HG03565 (cell line): Measurements from ENCODE around the gene ADAMTS16.

Source experiments
- ATAC-seq: cut with Tn5 transposase; IDR thresholded peaks from one replicate; pipeline ENCODE4 v1.9.1; 2021; ENCODE audit warnings: mild to moderate bottlenecking, moderate library complexity; ENCODE audit not compliant: unreplicated experiment

The ADAMTS16 gene

DNA sequence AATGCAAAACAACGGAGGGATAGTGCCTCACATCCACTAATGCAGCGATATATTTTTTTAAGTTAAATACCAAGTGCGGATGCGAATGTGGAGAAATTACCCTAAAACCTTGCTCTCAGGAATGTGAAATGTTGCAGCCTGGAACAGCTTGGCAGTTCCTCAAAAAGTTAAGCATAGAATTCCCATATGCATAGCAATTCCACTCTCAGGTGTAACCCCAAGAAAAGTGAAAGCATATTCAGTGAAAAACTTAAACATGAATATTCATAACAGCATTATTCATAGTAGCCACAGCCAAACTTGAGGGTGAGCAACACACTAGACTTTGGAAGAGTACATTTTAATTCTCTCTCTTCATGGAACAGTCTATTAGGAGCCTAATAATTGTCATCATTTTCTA, 199.1 kb downstream of the ADAMTS16 start:
- ATAC-seq, result no peak

DNA sequence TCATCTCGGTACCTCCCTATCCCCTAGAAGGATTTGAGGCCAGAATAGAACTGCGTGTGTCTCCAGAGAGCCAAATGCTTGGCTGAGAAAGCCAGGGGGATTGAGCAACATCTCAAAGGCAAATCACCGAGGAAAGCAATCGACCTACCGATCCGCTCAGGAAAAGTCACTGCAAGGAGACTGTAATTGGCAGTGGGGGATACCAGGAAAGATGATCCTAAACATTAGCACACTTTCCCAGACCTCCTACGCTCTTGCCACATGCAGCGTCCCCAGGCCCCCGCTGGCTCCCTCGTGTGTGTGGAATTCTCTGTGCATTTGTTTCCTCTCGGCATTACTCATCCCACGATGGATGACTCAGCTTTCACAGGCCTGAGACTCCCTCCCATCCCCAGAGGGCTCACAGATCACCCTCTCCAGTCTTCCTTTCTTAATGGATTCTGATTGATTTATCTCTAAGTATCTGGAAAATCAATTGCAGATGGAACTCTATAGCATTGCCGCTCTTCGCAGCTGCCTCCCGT, 200.1 kb downstream of the ADAMTS16 start:
- no peak for ATAC-seq

DNA sequence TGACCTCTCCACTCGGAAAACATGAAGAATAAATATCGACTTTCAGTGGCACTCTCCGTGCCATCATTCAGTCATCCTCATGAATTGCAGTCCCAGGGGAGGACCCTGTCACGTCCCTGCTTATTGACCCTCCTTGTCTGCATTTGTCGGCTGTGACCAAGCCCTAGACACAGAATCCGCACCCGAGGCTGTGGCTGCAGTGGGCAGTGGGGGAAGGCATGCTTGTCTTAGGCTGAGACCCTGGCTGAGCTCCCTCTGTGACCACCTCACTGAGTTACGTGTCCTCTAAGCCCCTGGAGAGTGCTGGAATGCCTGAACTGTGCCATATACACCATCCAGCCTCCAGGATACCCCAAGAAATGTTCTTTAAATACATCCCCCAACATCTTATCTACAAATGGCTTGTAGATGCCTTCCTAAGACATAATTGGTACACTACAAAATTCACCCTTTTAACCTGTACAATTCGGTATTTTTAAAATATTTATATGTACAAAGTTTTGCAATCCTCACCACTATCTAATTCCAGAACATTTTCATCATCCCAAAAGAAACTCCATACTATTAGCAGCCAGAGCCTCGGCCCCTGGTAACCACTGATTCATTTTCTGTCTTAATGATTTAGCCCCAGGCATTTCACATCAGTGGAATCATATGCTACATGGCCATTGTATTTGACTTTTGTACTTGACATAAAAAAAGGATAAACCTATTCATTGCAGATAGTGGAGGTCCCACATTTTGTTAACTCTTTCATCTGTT, 201.6 kb downstream of the ADAMTS16 start:
- ATAC-seq, result no peak

DNA sequence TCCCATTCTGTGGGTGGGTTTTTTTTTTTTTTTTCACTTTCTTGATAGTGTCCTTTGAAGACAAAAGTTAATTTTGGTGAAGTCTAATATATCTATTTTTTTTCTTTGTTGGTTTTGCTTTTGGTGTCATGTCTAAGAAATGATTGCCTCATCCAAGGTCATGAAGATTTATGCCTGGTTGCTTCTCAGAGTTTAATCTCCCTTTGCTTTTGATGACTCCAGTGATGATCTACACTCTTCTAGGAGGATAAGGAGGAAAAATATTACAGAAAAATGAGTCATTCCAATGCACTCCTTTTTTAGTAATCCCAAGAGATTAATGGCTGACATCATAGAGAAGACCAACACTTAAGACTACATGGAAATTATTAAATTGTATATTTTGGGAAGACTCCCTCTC, 202.7 kb downstream of the ADAMTS16 start:
- ATAC-seq, result no peak

DNA sequence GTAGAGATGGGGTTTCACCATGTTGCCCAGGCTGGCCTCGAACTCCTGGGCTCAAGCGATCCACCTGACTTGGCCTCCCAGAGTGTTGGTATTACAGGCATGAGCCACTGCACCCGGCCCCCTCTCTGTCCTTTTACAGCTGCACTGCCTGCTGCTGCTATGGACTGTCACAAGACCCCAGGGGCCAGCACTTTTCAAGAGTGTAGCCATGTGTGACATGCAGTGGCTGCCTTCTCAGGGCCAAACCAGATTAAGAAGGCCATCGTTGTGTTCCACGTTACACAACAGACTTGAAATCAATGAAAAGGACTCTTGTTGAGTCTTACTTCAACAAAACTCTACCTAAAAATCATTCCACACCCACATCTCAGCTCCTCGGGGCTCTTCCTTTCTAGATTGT, 203.4 kb downstream of the ADAMTS16 start:
- no peak for ATAC-seq

DNA sequence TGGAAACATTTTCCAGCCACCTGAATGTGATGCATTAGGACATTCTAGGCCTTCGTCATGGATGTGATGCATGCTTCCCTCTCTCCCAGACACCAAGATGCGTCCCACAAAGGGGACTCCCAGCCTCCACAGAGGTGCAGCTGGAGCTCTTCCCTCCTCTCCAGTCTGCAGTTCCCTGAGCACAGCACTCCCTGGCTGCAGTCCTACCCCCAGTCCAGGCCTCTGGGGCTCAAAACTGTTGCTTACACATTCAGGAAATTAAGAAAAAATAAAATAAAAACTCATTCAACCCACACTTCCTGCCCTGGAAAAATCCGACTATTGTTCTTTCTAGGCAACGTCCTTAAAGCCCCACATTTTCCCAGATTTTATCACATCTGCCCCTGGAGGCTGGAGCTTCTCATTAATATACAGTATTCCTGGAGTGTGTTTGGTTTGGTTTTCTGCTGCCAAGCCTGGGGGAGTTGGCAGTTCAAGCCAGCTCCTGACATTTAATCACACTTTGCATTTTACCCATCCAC, 204.0 kb downstream of the ADAMTS16 start:
- ATAC-seq, result no peak

DNA sequence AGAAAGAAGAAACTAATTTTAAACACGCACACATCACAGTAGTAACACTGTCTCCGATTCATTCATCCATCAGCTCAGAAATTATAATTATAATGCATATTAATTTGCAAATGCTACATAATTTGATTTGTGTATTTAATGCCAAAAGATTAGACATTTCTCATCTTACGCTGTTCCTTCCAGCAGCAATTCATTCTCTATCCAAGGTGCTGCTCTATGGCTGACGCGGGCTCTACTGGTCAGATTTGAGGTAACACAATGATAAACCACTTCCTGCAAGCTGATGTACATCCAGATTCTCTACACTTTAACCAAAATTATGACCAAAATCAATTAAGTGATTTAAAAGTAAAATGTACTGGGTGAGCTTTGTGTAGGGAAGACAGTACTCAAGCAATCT, 204.5 kb downstream of the ADAMTS16 start:
- ATAC-seq, result no peak

DNA sequence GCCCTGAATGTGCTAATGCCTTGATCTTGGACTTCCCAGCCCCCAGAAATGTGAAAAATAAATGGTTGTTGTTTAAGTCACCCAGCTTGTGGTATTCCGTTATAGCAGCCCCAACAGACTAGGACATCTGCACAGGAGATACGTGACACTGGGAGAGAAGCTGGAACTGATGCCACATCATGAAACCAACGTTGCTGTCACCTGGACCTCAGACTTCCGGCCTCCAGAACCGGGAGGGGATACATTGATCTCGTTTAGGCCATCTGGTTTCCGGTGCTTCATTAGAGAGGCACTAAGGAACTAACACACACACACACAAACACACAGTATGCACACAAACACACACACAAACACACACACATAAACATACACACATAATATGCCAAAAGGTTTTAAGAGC, 207.3 kb downstream of the ADAMTS16 start:
- no peak for ATAC-seq

DNA sequence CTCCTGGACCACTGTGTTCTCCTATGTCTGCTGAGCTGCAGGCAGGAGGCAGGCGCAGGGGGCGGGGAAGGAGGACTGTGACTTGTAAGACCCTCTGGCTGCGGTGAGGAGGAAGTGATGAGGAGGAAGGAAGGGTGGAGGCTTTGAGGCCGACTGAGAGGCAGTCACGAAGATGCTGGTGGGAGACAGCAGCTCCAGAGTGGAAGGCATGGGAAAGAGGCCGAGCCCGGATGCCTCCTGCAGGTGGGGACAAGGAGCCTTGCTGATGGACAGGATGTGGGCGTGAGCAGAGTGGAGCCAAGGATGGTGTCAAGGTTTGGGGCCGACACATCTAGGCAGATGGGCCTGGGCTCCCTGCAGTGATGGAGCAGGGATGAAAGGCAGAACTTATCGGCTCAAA, 208.0 kb downstream of the ADAMTS16 start:
- no peak for ATAC-seq

DNA sequence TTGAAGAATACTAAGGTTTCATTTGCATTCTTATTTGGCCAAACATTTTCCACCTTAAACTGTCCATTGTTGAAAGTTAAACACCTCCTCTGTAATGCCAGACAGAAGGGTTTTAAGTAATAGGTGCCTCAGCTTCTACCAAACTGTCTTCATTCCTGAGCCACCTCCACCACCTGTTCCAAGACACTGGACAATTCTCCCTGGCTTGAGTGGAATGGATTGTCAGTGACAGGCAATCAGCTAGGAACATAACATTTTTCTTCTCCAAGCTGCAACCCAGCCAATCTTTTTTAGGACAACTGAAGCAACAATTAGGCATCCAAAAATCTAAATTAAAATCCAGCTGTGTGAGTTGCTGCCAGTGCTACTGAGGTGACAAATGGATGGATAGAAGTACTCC, 208.4 kb downstream of the ADAMTS16 start:
- no peak for ATAC-seq

DNA sequence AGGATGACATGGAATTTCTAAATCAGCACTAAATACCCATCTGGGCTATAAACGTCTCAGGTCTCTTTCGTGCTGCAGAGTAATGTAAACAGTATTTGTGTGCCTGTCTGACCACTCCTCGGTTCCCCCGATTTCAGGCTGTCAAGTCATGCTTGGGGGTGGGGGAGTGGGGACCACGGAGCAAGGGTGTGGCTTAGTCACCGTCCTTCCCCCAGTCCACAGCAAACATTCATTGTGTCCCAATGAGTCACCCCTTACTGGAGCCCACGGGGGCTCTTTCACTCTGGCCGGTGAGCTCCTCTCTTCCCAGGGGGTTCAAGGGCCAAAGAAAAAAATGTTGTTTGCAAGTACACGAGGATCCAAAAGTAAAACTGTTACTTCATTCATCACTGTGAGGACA, 210.0 kb downstream of the ADAMTS16 start:
- ATAC-seq, result no peak

DNA sequence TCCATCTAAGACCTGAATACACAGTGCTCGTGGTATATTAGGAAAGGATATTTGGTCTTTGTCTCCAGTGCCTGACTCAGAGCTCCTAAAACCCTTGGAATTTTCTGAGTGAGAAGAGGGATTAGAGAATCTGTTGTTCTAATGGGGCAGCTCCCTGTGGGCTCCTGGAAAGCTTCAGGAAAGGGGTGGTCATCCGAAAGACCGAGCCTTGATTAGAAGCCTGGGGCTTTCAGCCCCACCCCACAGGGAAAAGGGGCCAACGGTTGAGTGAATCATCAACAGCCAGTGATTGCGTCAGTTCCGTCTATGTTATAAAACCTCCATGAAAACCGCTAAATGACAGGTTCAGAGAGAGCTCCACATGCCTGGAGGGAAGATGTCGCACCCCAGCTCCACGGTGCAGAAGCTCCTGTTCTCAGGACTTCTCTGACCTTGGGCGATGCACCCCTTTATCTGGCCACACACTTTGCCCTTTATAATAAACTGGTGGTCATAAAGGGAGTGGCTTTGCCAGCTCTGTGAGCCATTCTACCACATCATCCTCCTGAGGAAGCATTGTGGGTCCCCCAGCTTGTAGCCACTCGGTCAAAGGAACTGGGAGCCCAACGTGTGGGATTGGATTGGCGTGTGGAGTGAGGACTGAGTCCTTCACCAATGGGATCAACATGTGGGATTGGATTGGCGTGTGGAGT, 211.3 kb downstream of the ADAMTS16 start:
- no peak for ATAC-seq

DNA sequence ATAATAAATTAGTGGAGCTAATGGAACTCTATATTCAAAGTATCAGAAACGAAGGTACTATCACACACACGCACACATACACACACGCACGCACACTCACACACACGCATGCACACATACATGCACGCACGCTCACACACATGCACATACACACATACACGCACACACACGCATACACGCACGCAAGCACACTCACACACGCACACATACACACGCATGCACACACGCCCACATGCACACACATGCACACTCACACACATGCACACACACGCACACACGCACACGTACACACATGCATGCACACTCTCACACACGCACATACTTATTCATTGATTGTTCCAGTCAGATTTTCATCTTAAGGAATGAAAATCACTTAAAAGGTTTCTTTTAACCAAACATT, 212.5 kb downstream of the ADAMTS16 start:
- no peak for ATAC-seq

DNA sequence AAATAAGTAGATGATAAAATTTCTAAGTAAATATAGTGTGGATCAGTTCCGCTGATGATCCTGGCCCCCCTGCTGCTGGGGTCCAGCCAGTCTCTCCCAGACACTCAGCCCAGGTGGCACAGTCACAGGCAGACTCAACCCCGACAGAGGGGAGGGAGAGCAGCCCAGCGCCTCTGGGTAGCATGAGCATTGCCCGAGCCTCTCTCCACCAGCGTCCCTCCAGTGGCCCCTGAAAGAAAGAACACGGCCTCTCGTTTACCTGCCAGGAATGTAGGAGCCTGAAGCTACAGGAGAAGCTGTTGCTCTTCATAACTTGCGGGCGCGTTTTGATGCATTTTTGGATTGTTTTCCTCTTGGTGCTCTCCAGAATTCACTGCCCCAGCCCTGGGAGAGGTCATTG, 213.6 kb downstream of the ADAMTS16 start:
- ATAC-seq, result no peak

DNA sequence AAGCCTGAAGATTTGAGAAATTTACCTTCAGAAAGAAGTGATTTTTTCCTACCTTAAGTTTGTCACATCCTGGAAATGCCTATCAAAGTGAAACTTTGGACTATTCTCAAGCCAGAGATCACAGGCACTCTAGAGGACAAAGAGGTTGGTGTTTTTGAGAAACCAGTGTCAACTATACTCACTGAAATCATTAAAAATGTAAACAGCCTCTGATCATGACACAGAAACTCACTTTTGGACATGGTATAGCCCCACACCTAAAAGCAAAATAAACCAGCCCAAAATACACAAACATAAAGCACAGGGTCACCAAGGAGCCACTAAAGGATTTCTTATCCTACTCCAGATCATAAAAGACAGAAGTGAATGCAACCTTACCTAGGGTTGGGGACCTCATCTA, 216.6 kb downstream of the ADAMTS16 start:
- no peak for ATAC-seq

DNA sequence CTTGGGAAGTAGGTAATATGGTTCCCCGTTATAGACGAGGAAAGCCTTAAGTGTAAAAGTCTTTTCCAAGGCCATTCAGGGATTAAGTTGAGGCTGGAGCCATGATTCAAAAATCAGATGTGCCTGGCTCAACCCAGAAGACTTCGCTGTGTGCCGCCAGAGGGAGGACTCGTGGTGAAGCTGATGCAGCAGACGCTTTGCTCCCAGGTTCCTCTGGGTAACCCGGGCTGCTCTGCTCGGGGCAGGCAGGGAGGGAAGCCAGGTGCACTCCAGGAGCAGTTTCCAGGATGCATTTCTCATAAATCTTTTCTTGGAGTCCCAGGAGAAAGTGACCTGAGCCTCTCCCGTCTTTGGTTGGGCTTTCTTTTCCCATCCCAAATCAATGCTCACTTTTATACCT, 219.5 kb downstream of the ADAMTS16 start:
- ATAC-seq, result no peak

DNA sequence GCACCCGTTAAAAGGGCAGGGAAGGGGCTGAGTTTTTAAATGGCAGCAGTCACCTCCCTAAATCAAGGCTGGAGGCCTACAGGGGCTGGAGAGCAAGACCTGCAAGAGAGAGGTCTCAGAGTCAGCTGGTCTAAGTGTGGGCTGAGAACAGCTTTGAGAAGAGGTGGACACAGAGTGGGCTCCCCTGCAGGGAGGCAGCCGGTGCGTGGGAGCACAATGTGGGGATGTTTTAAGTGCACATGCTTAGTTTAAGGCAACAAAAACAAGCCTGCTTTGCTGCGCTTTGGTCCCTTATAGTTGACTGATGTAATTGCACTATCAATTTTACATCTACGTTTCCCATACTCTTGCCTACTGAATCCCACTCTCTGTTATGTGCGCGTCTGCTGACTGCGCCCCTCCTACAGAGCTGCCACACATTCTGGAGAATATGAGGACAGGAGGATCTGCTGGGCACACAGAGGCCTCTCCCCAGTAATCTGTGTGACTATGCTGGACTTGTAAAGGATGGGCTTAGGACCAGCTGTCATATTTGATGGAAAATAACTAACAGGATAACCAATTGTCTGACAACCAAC, 220.3 kb downstream of the ADAMTS16 start:
- ATAC-seq, result no peak

DNA sequence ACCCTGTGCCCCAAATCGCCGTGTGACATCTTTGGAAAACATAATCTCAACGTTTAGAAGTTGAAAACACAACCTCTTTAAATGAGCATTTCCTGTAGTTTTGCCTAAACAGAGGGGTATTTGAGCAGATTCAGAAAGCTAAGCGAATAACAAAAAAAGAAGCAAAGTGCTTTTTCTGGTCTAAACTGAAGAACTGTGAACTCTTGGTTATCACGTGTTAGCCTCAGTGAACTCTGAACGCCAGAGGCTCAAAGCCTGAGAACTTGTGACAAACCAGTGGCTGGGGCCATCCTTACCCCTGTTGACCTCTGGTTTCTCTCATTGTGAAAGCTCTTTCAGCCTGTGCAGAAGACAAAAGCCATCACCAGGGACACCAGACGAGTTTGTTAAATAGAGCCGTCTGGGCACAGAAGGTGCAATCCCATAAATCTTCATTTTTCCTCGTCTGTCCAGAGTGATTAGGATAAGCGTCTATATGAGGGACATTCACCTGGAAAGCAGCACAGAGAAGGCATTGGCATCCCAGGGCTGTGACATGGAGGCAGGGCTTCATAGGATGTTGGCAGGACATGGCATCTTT, 220.9 kb downstream of the ADAMTS16 start:
- no peak for ATAC-seq

DNA sequence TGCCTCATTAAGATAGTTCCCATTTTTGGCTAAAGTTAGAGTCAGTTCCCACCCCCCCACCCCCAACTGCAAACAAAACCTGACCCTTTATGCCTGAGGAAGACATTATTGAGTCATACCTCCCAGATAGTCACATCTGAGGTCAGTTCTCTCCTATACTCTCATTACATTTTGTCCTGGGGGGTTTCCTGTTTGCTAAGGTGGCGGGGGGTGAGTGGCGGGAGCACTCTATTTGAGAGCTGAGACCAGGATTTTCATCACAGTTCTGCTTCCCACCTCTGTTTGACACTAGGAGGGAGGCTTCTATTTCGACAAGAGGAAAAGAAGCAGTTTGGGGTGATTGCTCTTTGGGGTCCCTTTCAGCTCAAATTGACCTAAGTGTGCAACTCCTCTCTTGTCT, 222.9 kb downstream of the ADAMTS16 start:
- ATAC-seq, result no peak

DNA sequence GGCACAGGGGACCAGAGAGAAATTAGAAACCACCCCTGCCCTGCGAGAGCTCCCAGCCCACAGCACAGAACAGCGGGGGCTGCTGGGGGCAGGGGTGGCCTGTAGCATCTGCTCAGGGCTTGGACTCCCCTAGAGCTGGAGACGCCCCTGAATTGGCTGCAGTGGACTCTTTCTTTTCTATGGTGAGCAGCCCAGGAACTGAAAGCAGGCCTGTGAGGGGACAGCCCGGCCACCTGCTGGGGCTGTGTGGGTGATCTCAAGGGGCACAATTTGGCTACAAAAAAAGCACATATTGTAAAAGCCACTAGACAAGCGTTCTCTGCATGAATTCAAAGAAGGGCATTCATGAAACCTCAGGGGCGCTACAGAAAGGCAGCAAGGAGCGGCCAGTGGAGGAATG, 224.8 kb downstream of the ADAMTS16 start:
- ATAC-seq, result peak; percentile 71

DNA sequence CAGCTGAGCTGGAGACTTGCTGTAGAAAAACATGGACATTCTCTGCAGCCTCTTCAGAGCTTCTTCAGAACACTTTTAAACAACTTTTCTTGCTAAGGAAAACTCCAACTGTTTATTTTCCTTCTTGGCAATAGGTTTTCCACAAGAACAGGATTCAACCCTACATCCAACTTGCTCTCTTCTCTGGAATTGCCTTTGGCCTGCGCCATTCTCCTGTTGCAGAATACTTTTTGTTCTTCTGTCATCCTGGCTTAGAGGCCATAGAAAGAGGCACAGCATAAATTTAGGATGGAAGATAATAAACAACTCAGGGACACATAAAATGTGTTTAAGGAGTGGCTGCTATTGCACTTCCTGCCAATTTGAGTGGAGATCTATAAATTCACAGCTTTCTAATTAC, 227.6 kb downstream of the ADAMTS16 start:
- no peak for ATAC-seq
